GM12891 (cell line): ENCODE data around the gene SEC14L5.

Experiments
- PAX5 ChIP-seq: IDR thresholded peaks from 2 replicates; pipeline ENCODE4 v1.6.1; 2011; ENCODE audit warnings: low read length, moderate library complexity, mild to moderate bottlenecking; ENCODE audit not compliant: insufficient read depth, severe bottlenecking
- POLR2A ChIP-seq: IDR thresholded peaks from 2 replicates; pipeline ENCODE4 v1.6.1; 2011; ENCODE audit warnings: low read depth, low read length, control low read depth
- POLR2AphosphoS5 ChIP-seq: IDR thresholded peaks from 2 replicates; pipeline ENCODE4 v1.6.1; 2011; ENCODE audit warnings: low read depth, low read length, control low read depth
- SPI1 ChIP-seq: IDR thresholded peaks from 2 replicates; pipeline ENCODE4 v1.6.1; 2011; ENCODE audit warnings: low read depth, low read length, control low read depth
- TAF1 ChIP-seq: IDR thresholded peaks from 2 replicates; pipeline ENCODE4 v1.6.1; 2011; ENCODE audit warnings: low read depth, low read length, control low read depth

- TF ChIP-seq POLR2A (no peak), POLR2AphosphoS5 (no peak), TAF1 (no peak), PAX5 (no peak), SPI1 (no peak)
Measured at GRCh38 chr16:4946917-4947316, 11.2 kb upstream of the SEC14L5 start.
